ENCODE measurements around the gene AMBRA1.

AMBRA1 gene

GRCh38 chr11:46593550-46594373, at the start of gene AMBRA1:
Gene AMBRA1 (minus strand): TSS chr11:46594023. CDS start chr11:46548380, 45,643 bp downstream.
- H3K4me3 ChIP-seq (ENCODE audit: low read length): peak within 1 kb of the TSS; percentile 95
- peak within 1 kb of the TSS; percentile 82 for H3K9ac ChIP-seq (ENCODE audit: low read depth, low read length)
- H3K9me3 ChIP-seq (ENCODE audit: insufficient read depth, low read depth, low read length): no peaks in the 10 kb centered on the region
- peak within 1 kb of the TSS; percentile 19 for H3K27ac ChIP-seq (ENCODE audit: low read length)
- no peaks in the 10 kb centered on the region for H3K27me3 ChIP-seq (ENCODE audit: insufficient read depth, low read length)
- peaks cover 9% of the 10 kb centered on the region; the same call in 1 of the 2 replicates for H3K4me1 ChIP-seq (ENCODE audit: insufficient read depth, low read length)
- no peaks in the 10 kb centered on the region for H3K36me3 ChIP-seq (ENCODE audit: insufficient read depth, low read depth, low read length)

DNA sequence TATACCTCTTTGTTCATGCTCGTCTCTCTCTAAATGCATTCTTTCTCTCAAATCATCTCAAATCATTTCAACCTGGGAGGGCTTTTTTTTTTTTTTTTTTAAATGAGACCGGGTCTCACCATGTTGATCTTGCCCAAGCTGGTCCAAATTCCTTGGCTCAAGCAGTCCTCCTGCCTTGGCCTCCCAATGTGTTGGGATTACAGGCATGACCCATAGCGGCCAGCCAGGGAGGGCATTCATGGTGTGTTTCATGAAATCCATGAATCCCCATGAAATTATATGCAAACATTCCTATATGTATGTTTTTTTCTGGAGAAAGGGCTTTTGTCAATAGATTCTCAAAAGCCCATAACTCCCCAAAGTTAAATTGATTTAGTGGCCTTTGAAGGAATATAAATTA, 49.7 kb upstream of the AMBRA1 start:
- Histone ChIP-seq H3K9me3 (ENCODE audit: insufficient read depth, low read depth, low read length) (no peaks in the 10 kb centered on the region), H3K4me1 (ENCODE audit: insufficient read depth, low read length) (no peaks in the 10 kb centered on the region), H3K27ac (ENCODE audit: low read length) (no peak overlapping the region), H3K27me3 (ENCODE audit: insufficient read depth, low read length) (no peaks in the 10 kb centered on the region), H3K36me3 (ENCODE audit: insufficient read depth, low read depth, low read length) (peaks cover 51% of the 10 kb centered on the region), H3K4me3 (ENCODE audit: low read length) (no peak overlapping the region), H3K9ac (ENCODE audit: low read depth, low read length) (no peak overlapping the region)

DNA sequence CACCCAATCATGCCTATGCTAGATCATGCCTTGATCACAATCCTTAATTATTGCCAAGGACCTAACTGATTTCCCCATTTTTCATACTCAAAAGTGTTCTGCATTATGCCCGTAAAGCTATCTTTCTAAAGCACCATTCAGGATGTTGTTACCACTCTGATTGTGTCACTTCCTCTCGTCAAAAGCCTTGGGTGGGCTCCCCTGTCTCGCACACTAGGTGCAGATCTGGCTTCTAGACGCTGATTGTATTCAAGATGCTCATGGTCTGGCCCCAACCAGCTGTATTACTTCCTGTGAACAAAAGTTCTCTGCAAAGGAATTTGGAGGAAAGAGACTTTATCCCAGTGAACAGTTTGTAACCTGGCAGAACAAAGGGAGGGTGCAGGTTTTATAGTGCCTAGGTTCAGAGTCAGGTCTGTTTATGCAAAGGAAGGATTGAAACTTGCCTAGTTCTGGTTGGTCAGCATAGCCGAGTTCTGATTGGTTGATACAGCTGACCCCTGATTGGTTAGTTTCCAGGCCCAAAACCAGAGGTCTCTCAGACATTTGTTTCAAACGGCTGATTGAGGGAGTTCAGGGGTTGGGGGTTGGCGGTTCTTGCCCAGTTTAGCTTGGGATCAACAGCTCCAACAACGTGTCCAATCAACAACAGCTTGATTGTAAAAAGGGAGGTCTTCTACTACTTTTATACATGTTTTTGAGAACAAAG, 49.0 kb upstream of the AMBRA1 start:
- Histone ChIP-seq H3K4me1 (ENCODE audit: insufficient read depth, low read length) (no peaks in the 10 kb centered on the region), H3K9me3 (ENCODE audit: insufficient read depth, low read depth, low read length) (no peaks in the 10 kb centered on the region), H3K36me3 (ENCODE audit: insufficient read depth, low read depth, low read length) (peaks cover 47% of the 10 kb centered on the region), H3K9ac (ENCODE audit: low read depth, low read length) (no peak overlapping the region), H3K27me3 (ENCODE audit: insufficient read depth, low read length) (no peaks in the 10 kb centered on the region), H3K4me3 (ENCODE audit: low read length) (no peak overlapping the region), H3K27ac (ENCODE audit: low read length) (no peak overlapping the region)

GRCh38 chr11:46641639-46642038, 47.8 kb upstream of the AMBRA1 start:
- Histone ChIP-seq H3K4me3 (ENCODE audit: low read length) (no peak overlapping the region), H3K36me3 (ENCODE audit: insufficient read depth, low read depth, low read length) (peaks cover 36% of the 10 kb centered on the region), H3K27me3 (ENCODE audit: insufficient read depth, low read length) (no peaks in the 10 kb centered on the region), H3K9me3 (ENCODE audit: insufficient read depth, low read depth, low read length) (no peaks in the 10 kb centered on the region), H3K4me1 (ENCODE audit: insufficient read depth, low read length) (no peaks in the 10 kb centered on the region), H3K9ac (ENCODE audit: low read depth, low read length) (no peak overlapping the region), H3K27ac (ENCODE audit: low read length) (no peak overlapping the region)

- Histone ChIP-seq H3K9me3 (ENCODE audit: insufficient read depth, low read depth, low read length) (no peaks in the 10 kb centered on the region), H3K36me3 (ENCODE audit: insufficient read depth, low read depth, low read length) (peaks cover 28% of the 10 kb centered on the region), H3K27me3 (ENCODE audit: insufficient read depth, low read length) (no peaks in the 10 kb centered on the region), H3K4me1 (ENCODE audit: insufficient read depth, low read length) (no peaks in the 10 kb centered on the region), H3K9ac (ENCODE audit: low read depth, low read length) (no peak overlapping the region), H3K27ac (ENCODE audit: low read length) (no peak overlapping the region), H3K4me3 (ENCODE audit: low read length) (no peak overlapping the region)
Measured at GRCh38 chr11:46640036-46640788, 46.4 kb upstream of the AMBRA1 start.

DNA sequence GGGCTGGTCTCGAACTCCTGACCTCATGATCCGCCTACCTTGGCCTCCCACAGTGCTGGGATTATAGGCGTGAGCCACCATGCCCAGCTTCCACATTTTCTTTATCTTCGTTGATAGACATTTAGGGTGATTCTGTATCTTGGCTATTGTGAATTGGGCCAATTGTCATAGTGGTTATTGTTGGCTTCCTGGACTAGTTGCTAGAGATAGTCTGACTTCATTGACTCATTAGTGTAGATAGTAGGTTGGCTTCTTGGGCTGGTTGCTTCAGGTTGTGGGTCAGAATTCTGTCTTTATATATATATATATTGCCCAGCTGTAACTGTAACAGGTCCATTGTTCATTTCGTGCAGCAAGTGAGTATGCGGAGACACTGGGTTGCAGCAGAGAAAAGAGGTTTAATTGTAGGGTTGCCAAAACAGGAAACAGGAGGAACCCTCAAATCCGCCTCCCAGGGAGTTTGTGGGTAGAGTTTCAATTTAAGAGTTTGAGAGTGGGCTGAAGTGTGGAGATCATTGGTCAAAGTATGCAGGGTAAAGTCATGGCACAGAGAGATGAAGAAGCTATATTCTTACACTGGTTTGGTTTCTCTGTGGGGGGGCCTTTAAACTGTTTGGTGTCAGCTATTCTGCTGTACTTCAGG, 45.5 kb upstream of the AMBRA1 start:
- Histone ChIP-seq H3K4me3 (ENCODE audit: low read length) (no peak overlapping the region), H3K27me3 (ENCODE audit: insufficient read depth, low read length) (no peaks in the 10 kb centered on the region), H3K4me1 (ENCODE audit: insufficient read depth, low read length) (no peaks in the 10 kb centered on the region), H3K9me3 (ENCODE audit: insufficient read depth, low read depth, low read length) (no peaks in the 10 kb centered on the region), H3K9ac (ENCODE audit: low read depth, low read length) (no peak overlapping the region), H3K36me3 (ENCODE audit: insufficient read depth, low read depth, low read length) (peaks cover 19% of the 10 kb centered on the region), H3K27ac (ENCODE audit: low read length) (no peak overlapping the region)

DNA sequence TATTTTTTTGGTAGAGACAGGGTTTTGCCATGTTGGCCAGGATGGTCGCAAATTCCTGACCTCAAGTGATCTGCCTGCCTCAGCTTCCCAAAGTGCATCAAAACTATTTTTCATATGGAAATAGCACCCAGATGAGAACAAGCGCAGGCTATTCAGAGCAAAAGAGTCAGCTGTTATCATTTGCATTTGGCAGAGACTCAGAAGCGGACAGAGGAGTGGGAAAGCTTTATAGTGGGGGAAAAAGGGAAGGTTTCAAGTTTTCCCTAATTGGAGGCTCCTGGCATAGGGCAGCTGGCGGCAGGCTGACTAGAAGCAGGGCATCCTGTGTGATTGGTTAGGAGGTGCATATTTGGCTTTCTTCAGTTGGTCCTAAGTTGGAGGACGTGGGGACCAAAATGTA, 43.7 kb upstream of the AMBRA1 start:
- H3K27me3 ChIP-seq (ENCODE audit: insufficient read depth, low read length): no peaks in the 10 kb centered on the region
- H3K9me3 ChIP-seq (ENCODE audit: insufficient read depth, low read depth, low read length): no peaks in the 10 kb centered on the region
- no peak overlapping the region for H3K27ac ChIP-seq (ENCODE audit: low read length)
- H3K36me3 ChIP-seq (ENCODE audit: insufficient read depth, low read depth, low read length): peaks cover 16% of the 10 kb centered on the region
- H3K4me1 ChIP-seq (ENCODE audit: insufficient read depth, low read length): no peaks in the 10 kb centered on the region
- H3K9ac ChIP-seq (ENCODE audit: low read depth, low read length): no peak overlapping the region
- no peak overlapping the region for H3K4me3 ChIP-seq (ENCODE audit: low read length)

- Histone ChIP-seq H3K27ac (ENCODE audit: low read length) (no peak overlapping the region), H3K27me3 (ENCODE audit: insufficient read depth, low read length) (no peaks in the 10 kb centered on the region), H3K9ac (ENCODE audit: low read depth, low read length) (no peak overlapping the region), H3K36me3 (ENCODE audit: insufficient read depth, low read depth, low read length) (peaks cover 24% of the 10 kb centered on the region), H3K4me3 (ENCODE audit: low read length) (no peak overlapping the region), H3K4me1 (ENCODE audit: insufficient read depth, low read length) (no peaks in the 10 kb centered on the region), H3K9me3 (ENCODE audit: insufficient read depth, low read depth, low read length) (no peaks in the 10 kb centered on the region)
Measured at GRCh38 chr11:46635557-46636139, 41.8 kb upstream of the AMBRA1 start.

GRCh38 chr11:46633291-46634217, 39.7 kb upstream of the AMBRA1 start:
- no peaks in the 10 kb centered on the region for H3K27me3 ChIP-seq (ENCODE audit: insufficient read depth, low read length)
- H3K4me3 ChIP-seq (ENCODE audit: low read length): no peak overlapping the region
- peaks cover 29% of the 10 kb centered on the region for H3K36me3 ChIP-seq (ENCODE audit: insufficient read depth, low read depth, low read length)
- no peaks in the 10 kb centered on the region for H3K4me1 ChIP-seq (ENCODE audit: insufficient read depth, low read length)
- H3K9me3 ChIP-seq (ENCODE audit: insufficient read depth, low read depth, low read length): no peaks in the 10 kb centered on the region
- H3K27ac ChIP-seq (ENCODE audit: low read length): no peak overlapping the region
- H3K9ac ChIP-seq (ENCODE audit: low read depth, low read length): no peak overlapping the region

DNA sequence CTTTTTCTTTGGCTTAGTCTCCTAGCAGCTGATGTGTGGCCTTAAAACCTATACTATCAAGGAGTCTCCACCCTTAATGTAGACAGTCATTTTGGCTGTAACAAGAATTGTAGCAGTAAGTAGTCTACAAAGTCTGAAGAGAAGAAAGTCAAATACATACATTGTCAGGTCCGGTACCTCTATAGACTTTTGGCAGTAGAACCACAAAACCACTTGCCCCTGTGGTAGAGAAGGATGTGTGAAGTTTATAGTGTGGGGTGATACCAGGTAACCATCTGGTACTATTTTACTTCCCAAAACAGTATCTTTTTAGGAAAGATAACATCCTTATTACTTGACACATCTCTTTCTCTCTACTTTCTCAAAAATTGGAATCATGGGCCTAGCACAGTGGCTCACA, 38.7 kb upstream of the AMBRA1 start:
- Histone ChIP-seq H3K4me3 (ENCODE audit: low read length) (no peak overlapping the region), H3K9me3 (ENCODE audit: insufficient read depth, low read depth, low read length) (no peaks in the 10 kb centered on the region), H3K27ac (ENCODE audit: low read length) (no peak overlapping the region), H3K27me3 (ENCODE audit: insufficient read depth, low read length) (no peaks in the 10 kb centered on the region), H3K36me3 (ENCODE audit: insufficient read depth, low read depth, low read length) (peaks cover 29% of the 10 kb centered on the region), H3K9ac (ENCODE audit: low read depth, low read length) (no peak overlapping the region), H3K4me1 (ENCODE audit: insufficient read depth, low read length) (no peaks in the 10 kb centered on the region)

Measured in iPS-20b (cell line).